Fibroblast of upper back skin (primary cell): ENCODE measurements around the gene SMIM10.
"Not testable (repeated sequence)": the region's sequence is repeated elsewhere in the genome, so short reads cannot be mapped to it uniquely, and the experiment has no call there.

ENCODE experiments used
- DNase-seq: peaks from one replicate; pipeline ENCODE4 v3.0.0-alpha.2; 2013

The SMIM10 gene

GRCh38 chrX:134990801-134991481 is at the start of gene SMIM10:
SMIM10 (plus strand) TSS chrX:134990991; CDS start chrX:134991096, 105 bp downstream.
- peak; percentile 69 for DNase-seq

- not testable (repeated sequence) for DNase-seq
Observed at GRCh38 chrX:134946364-134946763, 44.4 kb upstream of the SMIM10 start.

DNA sequence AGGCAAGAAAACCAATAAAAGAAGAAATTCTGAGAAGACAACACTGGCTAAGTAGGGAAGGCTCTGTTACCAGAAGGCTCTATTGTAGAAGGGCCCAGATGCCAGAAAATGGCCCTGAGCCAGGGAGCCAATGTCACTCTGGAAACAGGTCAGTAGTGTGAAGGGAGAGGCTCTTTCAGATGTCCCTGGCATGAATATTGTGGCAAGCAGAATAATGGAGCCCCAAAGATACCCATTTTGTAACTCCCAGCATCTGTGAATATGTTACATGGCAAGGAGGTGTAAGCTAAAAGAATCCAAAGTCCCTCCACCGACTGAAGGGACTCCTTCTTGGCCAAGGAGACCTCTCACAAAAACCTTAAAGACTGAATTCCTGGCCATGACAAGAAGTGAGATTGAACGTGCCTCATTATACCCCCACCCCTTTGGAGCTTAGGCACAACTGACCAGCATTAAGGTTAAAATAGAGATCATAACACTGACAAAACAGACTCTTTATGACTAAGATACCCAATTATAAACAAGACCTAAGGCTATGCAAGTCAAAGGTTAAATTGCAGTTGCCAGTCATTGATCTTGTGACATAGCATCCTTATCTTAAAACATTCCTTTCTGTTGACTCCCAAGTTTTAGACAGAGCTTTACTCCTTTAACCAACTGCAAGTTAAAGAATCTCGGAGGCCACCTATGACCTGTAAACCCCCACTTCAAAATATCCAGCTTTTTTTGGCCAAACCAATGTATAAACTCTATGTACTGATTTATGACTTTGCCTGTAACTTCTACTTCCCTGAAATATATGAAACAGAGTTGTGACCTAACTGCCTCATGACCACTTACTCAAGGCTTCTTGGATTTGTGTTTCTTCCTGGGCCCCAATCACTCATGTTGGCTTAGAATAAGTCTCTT is 42.2 kb upstream of the SMIM10 start:
- peak; percentile 51 for DNase-seq

- no peak for DNase-seq
Observed at GRCh38 chrX:134949271-134949670, 41.5 kb upstream of the SMIM10 start.

- no peak for DNase-seq
Observed at GRCh38 chrX:134957836-134958235, 33.0 kb upstream of the SMIM10 start.

- not testable (repeated sequence) for DNase-seq
Observed at GRCh38 chrX:134960366-134960765, 30.4 kb upstream of the SMIM10 start.

DNA sequence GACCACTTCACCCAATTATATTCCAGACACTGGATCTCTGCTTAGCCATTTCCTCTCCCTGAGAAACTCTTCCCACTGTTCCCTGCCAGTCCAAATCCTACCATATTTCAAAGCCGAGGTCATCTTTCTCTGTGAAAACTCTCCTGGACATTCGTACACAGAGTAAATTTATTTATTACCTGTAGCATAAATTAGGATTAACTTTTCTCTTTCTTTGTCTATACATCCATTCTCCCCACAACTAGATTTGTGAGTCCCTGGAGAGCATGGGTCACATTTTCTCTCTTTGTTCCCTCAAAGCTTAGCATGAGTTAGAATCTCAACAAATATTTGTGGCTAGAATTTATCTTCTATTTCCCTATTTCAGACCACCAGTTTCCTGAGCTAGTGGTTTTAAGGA is 27.8 kb upstream of the SMIM10 start:
- DNase-seq, result peak; percentile 65

- DNase-seq, result peak; percentile 41
Observed at GRCh38 chrX:134969726-134970125, 21.1 kb upstream of the SMIM10 start.

GRCh38 chrX:134971926-134972325 is 18.9 kb upstream of the SMIM10 start:
- peak; percentile 21 for DNase-seq

- DNase-seq, result no peak
Observed at GRCh38 chrX:134975516-134975915, 15.3 kb upstream of the SMIM10 start.

GRCh38 chrX:134981910-134982309 is 8.9 kb upstream of the SMIM10 start:
- no peak for DNase-seq

DNA sequence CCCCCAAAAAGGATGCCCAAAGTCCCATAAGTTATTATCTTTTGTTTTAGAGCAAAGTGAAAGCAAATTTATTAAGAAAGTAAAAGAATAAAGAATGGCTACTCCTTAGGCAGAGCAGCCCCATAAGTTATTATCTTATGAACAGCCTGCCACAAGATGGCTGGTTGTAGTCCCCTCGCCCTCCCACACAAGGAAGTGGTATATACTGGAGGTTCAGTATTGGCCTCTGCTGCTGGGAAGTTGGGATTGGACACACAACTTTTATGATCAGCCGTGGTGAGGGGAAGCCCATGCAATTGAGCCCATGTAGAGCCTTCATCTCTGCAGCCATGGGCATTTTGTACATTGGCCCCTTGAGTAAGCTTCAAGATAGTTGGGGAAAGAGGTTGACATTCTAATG is 8.0 kb upstream of the SMIM10 start:
- no peak for DNase-seq

DNA sequence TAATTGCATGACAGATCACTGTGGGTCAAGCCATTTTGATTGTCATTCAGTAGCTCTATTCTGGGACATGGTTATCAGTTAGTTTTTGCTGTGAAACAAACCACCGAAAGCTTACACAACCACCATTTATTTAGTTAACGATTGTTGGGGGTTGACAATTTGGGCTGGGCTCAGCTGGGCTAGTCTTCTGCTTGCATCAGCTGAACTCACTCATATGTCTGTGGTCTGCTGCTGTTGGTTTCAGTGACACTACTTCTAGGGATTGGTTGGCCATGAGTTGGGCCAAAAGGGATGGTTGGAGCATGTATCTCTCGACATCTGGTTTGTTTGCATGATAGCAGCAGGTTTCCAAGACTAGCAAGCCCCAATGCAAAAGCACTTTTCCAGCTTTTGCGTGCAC is 5.3 kb upstream of the SMIM10 start:
- DNase-seq, result no peak

DNA sequence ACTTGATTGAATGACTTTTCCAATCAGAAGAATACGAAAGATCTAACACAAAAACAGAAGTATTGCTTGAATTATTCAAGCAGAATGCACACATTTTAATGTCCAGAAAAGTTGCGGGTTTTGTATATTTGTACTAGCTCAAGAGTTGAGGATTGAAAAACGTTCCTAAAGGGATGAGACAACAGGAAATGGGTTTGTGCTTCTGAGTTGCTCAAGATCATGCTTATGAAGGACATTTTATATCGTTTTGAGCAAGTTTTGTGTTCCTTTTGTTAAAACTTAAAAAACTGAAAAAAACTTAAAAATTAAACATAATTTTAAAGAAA is 353 bp upstream of the SMIM10 start:
- no peak for DNase-seq

- no peak for DNase-seq
Observed at GRCh38 chrX:134997646-134998045, 6.9 kb downstream of the SMIM10 start.

DNA sequence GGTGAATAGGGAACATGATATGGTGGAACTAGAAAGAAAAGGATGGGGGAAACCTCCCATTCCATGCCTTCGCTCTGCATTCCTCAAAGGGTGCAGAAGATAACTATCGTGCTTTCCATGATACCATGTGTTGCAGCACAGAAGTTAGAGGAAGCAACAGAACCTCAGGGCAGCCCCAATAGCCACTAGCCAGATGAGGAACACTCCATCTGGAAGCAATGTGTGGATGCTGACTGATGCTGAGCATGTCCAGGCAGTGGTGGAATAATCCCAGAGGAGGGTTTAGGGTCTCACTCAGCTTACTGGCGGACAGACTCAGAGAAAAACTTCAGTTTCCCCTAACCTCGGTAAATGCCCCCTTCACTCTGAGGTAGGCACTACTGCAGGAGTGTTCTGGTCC is 7.5 kb downstream of the SMIM10 start:
- DNase-seq, result peak; percentile 18

- peak; percentile 53 for DNase-seq
Observed at GRCh38 chrX:134999469-134999868, 8.7 kb downstream of the SMIM10 start.

DNA sequence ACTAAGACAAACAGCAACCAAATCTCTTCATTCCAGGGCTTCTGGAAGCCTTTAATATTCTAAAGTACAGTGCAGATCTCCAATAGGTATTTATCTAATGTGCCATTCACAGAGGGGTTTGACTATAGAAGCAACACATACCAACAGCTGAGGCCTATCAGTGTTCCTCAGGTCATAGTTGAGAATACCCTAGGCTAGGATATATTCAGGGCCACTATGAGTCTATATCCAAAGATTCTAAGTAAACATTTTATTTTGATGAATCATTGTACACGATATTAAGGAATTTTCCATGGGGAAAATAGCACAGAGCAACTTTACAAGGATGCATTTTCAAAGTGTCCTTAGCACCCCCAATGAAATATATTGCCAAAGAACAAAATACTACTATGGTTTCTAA is 9.7 kb downstream of the SMIM10 start:
- DNase-seq, result peak; percentile 18

DNA sequence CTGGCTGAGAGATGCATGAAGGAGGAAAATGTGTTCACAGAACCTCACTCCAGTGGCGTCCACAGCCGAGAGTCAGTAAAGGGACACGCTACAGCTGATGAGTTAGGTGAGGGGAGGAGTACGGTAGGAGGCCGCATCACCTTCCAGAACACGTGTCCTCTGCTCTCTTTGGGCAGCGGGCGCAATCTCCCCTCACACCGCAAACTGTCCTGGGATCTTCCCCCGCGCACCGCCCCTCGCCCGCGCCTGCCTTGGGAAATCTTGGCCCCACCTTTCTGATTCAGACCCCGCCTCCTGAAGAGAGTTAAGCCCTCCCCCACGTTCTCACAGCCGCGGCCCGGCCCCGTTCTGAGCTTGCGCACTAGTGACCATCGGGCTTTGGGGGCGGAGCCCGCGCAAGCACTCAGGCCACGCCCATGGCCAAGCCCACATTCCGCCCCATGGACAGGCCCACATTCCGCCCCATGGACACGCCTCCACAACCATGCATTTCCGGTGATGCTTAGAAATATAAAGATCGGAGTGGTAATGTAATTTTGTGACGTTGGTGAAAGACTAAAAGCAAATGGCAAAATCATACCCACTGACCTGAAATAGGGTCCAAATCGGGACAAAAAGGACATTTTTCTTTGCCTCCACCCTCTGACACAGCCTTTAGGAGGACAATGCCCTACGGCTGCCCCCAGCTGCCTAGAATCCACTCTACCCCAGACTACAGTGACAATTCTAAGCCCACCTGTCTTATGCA is 13.3 kb downstream of the SMIM10 start:
- DNase-seq, result peak; percentile 90

DNA sequence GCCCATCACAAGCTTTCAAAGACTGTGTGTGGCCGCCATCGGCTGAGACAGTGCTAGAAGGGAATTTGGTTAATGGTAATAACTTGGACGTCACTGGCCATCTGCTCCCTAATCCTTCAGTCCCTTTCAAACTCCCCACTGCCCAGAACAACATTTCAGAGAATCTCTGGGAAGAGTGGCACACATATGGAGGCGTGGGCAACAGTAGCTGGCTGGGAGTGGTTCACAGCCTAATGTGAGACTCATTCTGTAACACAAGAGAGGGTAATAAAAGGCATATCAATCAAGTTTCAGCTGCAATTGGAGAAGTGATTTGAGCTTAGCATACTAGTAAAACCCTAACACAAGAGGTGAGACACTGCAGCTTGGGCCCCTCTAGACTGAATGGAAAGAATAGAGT is 15.4 kb downstream of the SMIM10 start:
- no peak for DNase-seq

DNA sequence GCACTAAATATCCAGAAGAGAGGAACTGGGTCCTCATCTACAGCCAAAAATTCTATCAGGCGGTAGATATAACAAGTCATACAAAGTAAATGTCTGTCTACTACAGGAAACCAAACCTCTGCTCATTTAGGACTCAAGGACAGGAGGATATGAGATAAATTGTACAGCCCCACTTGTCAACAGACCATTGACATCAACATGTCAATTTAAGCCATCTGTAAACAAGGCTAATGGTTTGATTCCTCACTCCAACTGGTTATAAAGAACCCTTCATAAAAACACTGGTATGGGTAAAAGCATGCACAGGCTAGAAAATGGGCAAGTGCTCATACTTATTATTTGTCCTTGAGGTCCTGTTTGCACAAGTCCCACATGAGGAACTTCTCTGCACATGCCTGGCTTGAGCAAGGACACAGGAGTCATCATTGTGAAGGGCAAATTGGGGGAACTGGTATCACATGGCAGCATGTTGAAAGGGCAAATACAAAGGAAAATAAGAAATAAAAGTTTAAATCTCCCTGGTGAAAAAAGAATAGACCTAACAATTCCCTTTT is 18.3 kb downstream of the SMIM10 start:
- DNase-seq, result no peak

GRCh38 chrX:135009838-135010237 is 19.0 kb downstream of the SMIM10 start:
- no peak for DNase-seq

- no peak for DNase-seq
Observed at GRCh38 chrX:135010921-135011320, 20.1 kb downstream of the SMIM10 start.
